B cell (primary cell): ENCODE results near the gene NCDN. TPM values are rescaled to one million over a fixed set of nuclear protein-coding genes. Genes with fewer than 3 reads are reported as not detected.
"Not testable (repeated sequence)": the region's sequence is repeated elsewhere in the genome, so short reads cannot be mapped to it uniquely, and the experiment has no call there.

Source experiments
- ATAC-seq: fragments of 200-7000 bp; cut with Tn5 transposase; one replicate; pipeline ENCODE4 v1.10.0; 2021; ENCODE audit warnings: low read depth, mild to moderate bottlenecking, moderate number of reproducible peaks, moderate library complexity
- CTCF ChIA-PET: fragments of 350-600 bp; sonication (Branson Sonifier 250); formaldehyde crosslinking; loops from one replicate; lab custom pipeline; 2021; ENCODE audit warnings: antibody characterized with exemption, inconsistent platforms; lab: Charles Lee
- POLR2A ChIA-PET: fragments of 350-600 bp; sonication (Branson Sonifier 250); formaldehyde crosslinking; loops from one replicate; lab custom pipeline; 2021; ENCODE audit warnings: antibody characterized with exemption; lab: Charles Lee
- DNase-seq: peaks from one replicate; pipeline ENCODE4 v3.0.0; 2013
- H2AFZ ChIP-seq: 2 replicates; pipeline ENCODE4 v1.6.1; 2012; ENCODE audit warnings: mild to moderate bottlenecking, low read depth, low read length; ENCODE audit not compliant: insufficient read depth, poor library complexity, severe bottlenecking
- H3K27ac ChIP-seq, 2 donors: 1 replicate in 1 of 2; 2 replicates in 1 of 2; pipeline ENCODE4 v1.5.1; 2012 to 2013; ENCODE audit warnings: low read length in 2 of 2, mild to moderate bottlenecking in 2 of 2, moderate library complexity in 1 of 2
- H3K27me3 ChIP-seq, 4 experiments: fragments of 200-600 bp in 1 of 4; sonication (generic) in 1 of 4; replicated peaks in 1 of 4; 1 replicate in 2 of 4; 2 replicates in 2 of 4; pipeline versions ENCODE4 v1.6.1 to v1.7.0; 2013 to 2016; ENCODE audit warnings: low read length in 3 of 4, mild to moderate bottlenecking in 2 of 4, mixed read lengths in 1 of 4, moderate library complexity in 1 of 4; ENCODE audit not compliant: insufficient read depth in 4 of 4, control insufficient read depth in 3 of 4; ENCODE audit errors: control extremely low read depth in 1 of 4
- H3K36me3 ChIP-seq, 2 experiments: replicated peaks in 1 of 2; 1 replicate in 1 of 2; 2 replicates in 1 of 2; pipeline versions ENCODE4 v1.6.1 to v1.7.1; 2013; ENCODE audit warnings: low read length in 1 of 2; ENCODE audit not compliant: insufficient read depth in 2 of 2, control insufficient read depth in 1 of 2; ENCODE audit errors: control extremely low read depth in 1 of 2, extremely low read depth in 1 of 2
- H3K4me1 ChIP-seq, 2 donors: fragments of 200-600 bp in 1 of 2; sonication (generic) in 1 of 2; 1 replicate in 1 of 2; 2 replicates in 1 of 2; pipeline versions ENCODE4 v1.5.1 to v1.6.1; 2013 to 2017; ENCODE audit warnings: low read length in 2 of 2; ENCODE audit not compliant: control insufficient read depth in 2 of 2, insufficient read depth in 2 of 2
- H3K4me2 ChIP-seq: replicated peaks from 2 replicates; pipeline ENCODE3; 2012; ENCODE audit warnings: mild to moderate bottlenecking, low read depth, low read length; ENCODE audit not compliant: poor library complexity, severe bottlenecking
- H3K4me3 ChIP-seq, 5 experiments: fragments of 200-600 bp in 1 of 5; sonication (generic) in 1 of 5; 1 replicate in 3 of 5; 2 replicates in 2 of 5; pipeline versions ENCODE4 v1.5.1 to v1.7.0; 2011 to 2016; ENCODE audit warnings: low read length in 4 of 5, mild to moderate bottlenecking in 4 of 5, low read depth in 2 of 5, control low read depth in 1 of 5, moderate library complexity in 1 of 5; ENCODE audit not compliant: insufficient read depth in 1 of 5; ENCODE audit errors: control extremely low read depth in 1 of 5, extremely low read depth in 1 of 5
- H3K79me2 ChIP-seq: fragments of 200-600 bp; sonication (generic); one replicate; pipeline ENCODE4 v1.6.0; 2016; ENCODE audit warnings: low read length; ENCODE audit not compliant: control insufficient read depth, insufficient read depth
- H3K9ac ChIP-seq: fragments of 200-600 bp; sonication (generic); 2 replicates; pipeline ENCODE4 v1.6.1; 2017; ENCODE audit warnings: mild to moderate bottlenecking, low read length, moderate library complexity
- H3K9me3 ChIP-seq, 3 donors: one replicate each; pipeline versions ENCODE4 v1.6.1 to v1.7.1; 2013; ENCODE audit warnings: low read length in 2 of 3; ENCODE audit not compliant: control insufficient read depth in 2 of 3, insufficient read depth in 1 of 3; ENCODE audit errors: control extremely low read depth in 1 of 3
- H4K20me1 ChIP-seq: 2 replicates; pipeline ENCODE4 v1.6.0; 2012; ENCODE audit warnings: mild to moderate bottlenecking, low read length; ENCODE audit not compliant: insufficient read depth, control insufficient read depth, poor library complexity, severe bottlenecking
- H3K27ac Mint-ChIP-seq: one replicate; pipeline ENCODE4 v1.8.0; 2021; ENCODE audit warnings: mixed read lengths
- H3K27me3 Mint-ChIP-seq: one replicate; pipeline ENCODE4 v1.8.0; 2021; ENCODE audit warnings: mixed read lengths
- H3K4me1 Mint-ChIP-seq: one replicate; pipeline ENCODE4 v1.8.0; 2021; ENCODE audit warnings: mixed read lengths
- H3K4me3 Mint-ChIP-seq: one replicate; pipeline ENCODE4 v1.8.0; 2021; ENCODE audit warnings: mixed read lengths
- H3K9me3 Mint-ChIP-seq: one replicate; pipeline ENCODE4 v1.8.0; 2022; ENCODE audit warnings: mixed read lengths; ENCODE audit not compliant: insufficient read depth
- EZH2 ChIP-seq: IDR thresholded peaks from 2 replicates; pipeline ENCODE4 v1.6.1; 2012; ENCODE audit warnings: borderline replicate concordance, low read depth, mild to moderate bottlenecking, moderate library complexity, low read length; ENCODE audit not compliant: insufficient read depth, poor library complexity, severe bottlenecking
- WGBS: methylation state at CpG from one replicate; pipeline ENCODE4 v1.1.5; 2013; ENCODE audit warnings: missing lambda C conversion rate; ENCODE audit not compliant: insufficient coverage; 5-methylcytosine and 5-hydroxymethylcytosine counted together
- intact Hi-C: fragments of 100-400 bp; cut with micrococcal nuclease; formaldehyde crosslinking; loops from one replicate; pipeline ENCODE4 v1.10.0; 2022
- polyA plus RNA-seq: library from polyadenylated mRNA; depleted of rRNA; stranded (reverse); fragments of >200 nt; gene quantifications from 2 replicates; pipeline ENCODE4 v1.2.3, GENCODE V29; 2012
- total RNA-seq, 2 donors: library from RNA; stranded (reverse); fragments of 120-200 nt in 1 of 2; gene quantifications; 1 replicate in 1 of 2; 2 replicates in 1 of 2; pipeline versions ENCODE4 v1.2.3 to v1.2.4, GENCODE V29; 2013 to 2022
- TF ChIP-seq, protein P1 (sequence below): fragments of 200-600 bp; IDR thresholded peaks from one replicate; pipeline ENCODE4 v1.8.0; 2022; ENCODE audit warnings: antibody characterized with exemption, mild to moderate bottlenecking

The NCDN gene
- total and polyA plus RNA-seq, 2 donors (not counting 1 experiment from before 2014, with no cell fraction given), result 13.6 to 19.8 TPM

DNA sequence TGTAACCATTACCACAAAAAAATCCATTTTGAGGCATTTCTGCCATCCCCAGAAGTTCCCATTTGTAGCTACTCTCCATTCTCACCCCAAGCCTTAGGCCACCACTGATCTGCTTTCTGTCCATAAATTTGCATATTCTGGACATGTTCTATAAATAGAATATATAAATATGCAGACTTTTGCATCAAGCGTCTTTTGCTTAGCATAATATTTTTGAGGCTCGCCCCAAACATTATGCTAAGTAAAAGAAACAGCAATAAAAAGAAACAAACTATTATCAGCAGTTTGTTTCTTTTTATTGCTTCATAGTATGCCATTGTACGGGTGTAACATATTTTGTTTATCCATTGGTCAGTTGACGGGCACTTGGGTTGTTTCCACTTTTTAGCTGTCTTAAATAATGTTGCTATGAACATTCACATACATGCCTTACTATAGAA lies 23.4 kb downstream of the NCDN start:
- POLR2A ChIA-PET, result interaction anchor here (1.2 kb wide), 1 partner anchor 38 kb away, joined by 3 read pairs; no protein-coding TSS in a partner anchor
- Histone ChIP-seq H3K4me3 (no peak overlapping the region), H4K20me1 (no peaks in the 10 kb centered on the region), H3K4me2 (no peak overlapping the region), H2AFZ (no peak overlapping the region), H3K27me3 (peaks cover 0 to 1% (median 0%) of the 10 kb centered on the region in 4 experiments), H3K4me1 (peaks cover 13 to 27% of the 10 kb centered on the region in 2 donors), H3K79me2 (no peaks in the 10 kb centered on the region), H3K27ac (no peak overlapping the region), H3K36me3 (no peaks in the 10 kb centered on the region), H3K9ac (no peak overlapping the region), H3K9me3 (no peaks in the 10 kb centered on the region)
- Mint-ChIP-seq H3K27me3 (no peaks in the 10 kb centered on the region), H3K4me3 (no peak overlapping the region), H3K4me1 (peaks cover 24% of the 10 kb centered on the region), H3K27ac (no peak overlapping the region), H3K9me3 (no peaks in the 10 kb centered on the region)
- CTCF ChIA-PET, result interaction anchor here (0.9 to 2.4 kb wide), 3 partner anchors 13 to 130 kb away, joined by 3 to 10 read pairs (median 4); no protein-coding TSS in a partner anchor
- ATAC-seq, result no peak
- intact Hi-C loops, result no loop called here
- no peak for DNase-seq
- no CpG with 5 or more reads among the region's 4 CpGs for WGBS
- no peak for TF ChIP-seq EZH2
- TF ChIP-seq, protein P1, sequence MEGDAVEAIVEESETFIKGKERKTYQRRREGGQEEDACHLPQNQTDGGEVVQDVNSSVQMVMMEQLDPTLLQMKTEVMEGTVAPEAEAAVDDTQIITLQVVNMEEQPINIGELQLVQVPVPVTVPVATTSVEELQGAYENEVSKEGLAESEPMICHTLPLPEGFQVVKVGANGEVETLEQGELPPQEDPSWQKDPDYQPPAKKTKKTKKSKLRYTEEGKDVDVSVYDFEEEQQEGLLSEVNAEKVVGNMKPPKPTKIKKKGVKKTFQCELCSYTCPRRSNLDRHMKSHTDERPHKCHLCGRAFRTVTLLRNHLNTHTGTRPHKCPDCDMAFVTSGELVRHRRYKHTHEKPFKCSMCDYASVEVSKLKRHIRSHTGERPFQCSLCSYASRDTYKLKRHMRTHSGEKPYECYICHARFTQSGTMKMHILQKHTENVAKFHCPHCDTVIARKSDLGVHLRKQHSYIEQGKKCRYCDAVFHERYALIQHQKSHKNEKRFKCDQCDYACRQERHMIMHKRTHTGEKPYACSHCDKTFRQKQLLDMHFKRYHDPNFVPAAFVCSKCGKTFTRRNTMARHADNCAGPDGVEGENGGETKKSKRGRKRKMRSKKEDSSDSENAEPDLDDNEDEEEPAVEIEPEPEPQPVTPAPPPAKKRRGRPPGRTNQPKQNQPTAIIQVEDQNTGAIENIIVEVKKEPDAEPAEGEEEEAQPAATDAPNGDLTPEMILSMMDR, result no peak

DNA sequence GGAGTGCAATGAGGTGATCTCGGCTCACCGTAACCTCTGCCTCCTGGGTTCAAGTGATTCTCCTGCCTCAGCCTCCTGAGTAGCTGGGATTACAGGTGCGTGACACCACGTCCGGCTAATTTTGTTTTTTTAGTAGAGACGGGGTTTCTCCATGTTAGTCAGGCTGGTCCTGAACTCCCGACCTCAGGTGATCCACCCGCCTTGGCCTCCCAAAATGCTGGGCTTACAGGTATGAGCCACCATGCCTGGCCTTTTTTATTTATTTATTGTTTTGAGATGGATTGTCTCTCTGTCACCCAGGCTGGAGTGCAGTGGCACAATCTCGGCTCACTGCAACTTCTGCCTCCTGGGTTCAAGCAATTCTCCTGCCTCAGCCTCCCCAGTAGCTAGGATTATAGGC lies 24.0 kb downstream of the NCDN start:
- DNase-seq, H3K9me3 ChIP-seq, H4K20me1 ChIP-seq, ATAC-seq, H3K27me3 Mint-ChIP-seq, H3K4me3 Mint-ChIP-seq, H3K4me2 ChIP-seq, POLR2A ChIA-PET, H3K79me2 ChIP-seq, H3K9ac ChIP-seq, H3K9me3 Mint-ChIP-seq, H3K4me3 ChIP-seq, H3K36me3 ChIP-seq, H3K27ac ChIP-seq, H3K27me3 ChIP-seq, intact Hi-C loops, H3K27ac Mint-ChIP-seq, H2AFZ ChIP-seq: not testable (repeated sequence)
- peaks cover 19% of the 10 kb centered on the region for H3K4me1 Mint-ChIP-seq
- H3K4me1 ChIP-seq, result peaks cover 6 to 21% of the 10 kb centered on the region in 2 donors
- 98% methylated on average over 7 of the region's 9 CpGs for WGBS
- CTCF ChIA-PET, result interaction anchor here (0.9 kb wide), 1 partner anchor 131 kb away, joined by 3 read pairs; no protein-coding TSS in a partner anchor
